GM19328 (cell line): ENCODE data around the gene PPP6R2.
A peak's percentile ranks its signal among the peaks of the same experiment; 100 is the strongest.

Source experiments
- ATAC-seq: cut with Tn5 transposase; IDR thresholded peaks from one replicate; pipeline ENCODE4 v1.9.1; 2021; ENCODE audit warnings: mild to moderate bottlenecking, moderate library complexity; ENCODE audit not compliant: unreplicated experiment

Gene PPP6R2

DNA sequence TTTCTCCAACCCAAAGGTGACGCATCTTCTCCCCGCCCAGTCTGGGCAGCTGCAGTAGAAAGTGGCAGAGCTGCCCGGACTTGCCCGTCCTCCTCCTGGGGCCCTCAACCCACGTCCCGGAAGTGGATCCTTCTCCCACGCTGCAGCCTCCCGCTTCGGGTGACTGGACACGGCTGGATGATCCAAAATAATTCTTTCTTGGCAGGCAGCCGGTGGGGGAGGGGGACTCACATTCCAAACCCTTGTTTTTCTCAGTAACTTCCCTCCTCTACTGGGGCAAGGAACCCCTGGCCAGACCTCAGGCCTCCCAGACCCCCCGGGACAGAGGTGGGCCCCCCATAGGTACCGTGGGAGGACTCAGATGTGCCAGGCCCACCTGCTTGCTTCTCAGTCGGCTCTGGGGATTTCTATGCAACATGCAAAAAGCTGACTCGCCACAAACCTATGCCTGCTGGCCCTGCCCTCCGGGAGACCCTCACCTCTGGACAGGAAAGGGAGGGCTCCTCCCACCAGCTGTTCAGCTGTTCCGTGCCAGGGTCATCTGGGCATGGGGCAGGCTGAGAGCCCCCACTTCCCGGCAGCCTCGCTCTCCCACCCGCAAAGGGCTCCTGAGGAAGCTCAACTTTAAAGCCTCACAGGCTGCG, 37.1 kb upstream of the PPP6R2 start:
- no peak for ATAC-seq

DNA sequence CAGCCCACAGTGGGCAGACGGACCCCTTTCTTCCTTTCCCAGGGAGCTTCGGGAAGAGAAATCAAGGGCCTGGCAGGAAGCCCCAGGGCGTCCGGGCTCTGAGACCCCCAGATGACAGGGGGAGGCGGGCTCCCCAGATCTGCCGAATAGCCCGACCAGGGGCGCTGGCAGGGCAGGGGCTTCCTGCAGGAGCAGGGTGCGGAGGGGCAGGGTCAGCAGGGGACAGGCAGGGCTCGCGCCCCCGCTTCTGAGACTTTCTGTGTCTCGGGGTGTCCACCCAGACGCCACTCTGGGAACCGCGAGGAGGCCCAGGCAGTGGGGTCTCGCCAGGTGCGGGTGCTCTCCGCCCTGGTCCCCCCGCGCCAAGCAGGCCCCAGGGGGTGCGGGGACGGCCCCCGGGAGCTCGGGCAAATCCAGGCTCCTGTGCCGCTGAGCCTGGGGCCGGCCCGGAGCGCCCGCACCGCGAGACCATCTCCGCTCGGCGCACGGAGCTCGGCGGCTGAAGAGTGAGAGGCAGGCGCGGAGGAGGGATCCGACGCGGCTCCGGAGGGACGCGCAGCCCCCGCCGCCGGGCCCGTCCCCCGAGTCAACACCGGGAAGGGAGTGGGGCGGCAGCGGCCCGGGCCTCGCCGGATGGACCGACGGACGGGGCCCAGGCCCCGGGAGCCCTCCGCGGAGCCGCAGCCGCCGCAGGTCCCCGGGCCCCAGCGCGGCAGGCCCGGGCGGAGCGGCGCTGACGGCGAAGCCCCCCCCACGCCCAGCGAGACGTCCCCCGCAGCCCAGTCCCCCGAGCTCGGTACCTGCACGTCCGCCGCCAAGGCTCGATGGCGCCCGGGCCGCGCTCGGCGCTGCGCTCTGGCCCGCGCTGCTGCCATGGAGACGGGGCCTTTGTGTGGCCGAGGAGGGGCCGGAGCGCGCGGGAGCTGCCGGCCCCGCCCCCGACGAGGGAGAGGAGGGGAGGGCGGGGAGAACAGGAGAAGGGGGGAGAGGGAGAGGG, 36.1 kb upstream of the PPP6R2 start, which contains the start of gene PLXNB2:
Gene PLXNB2, minus strand, starts transcription at position 894 of the 997 bp plus-strand sequence. CDS start 17,062 bp downstream, outside the sequence.
- no peak for ATAC-seq

DNA sequence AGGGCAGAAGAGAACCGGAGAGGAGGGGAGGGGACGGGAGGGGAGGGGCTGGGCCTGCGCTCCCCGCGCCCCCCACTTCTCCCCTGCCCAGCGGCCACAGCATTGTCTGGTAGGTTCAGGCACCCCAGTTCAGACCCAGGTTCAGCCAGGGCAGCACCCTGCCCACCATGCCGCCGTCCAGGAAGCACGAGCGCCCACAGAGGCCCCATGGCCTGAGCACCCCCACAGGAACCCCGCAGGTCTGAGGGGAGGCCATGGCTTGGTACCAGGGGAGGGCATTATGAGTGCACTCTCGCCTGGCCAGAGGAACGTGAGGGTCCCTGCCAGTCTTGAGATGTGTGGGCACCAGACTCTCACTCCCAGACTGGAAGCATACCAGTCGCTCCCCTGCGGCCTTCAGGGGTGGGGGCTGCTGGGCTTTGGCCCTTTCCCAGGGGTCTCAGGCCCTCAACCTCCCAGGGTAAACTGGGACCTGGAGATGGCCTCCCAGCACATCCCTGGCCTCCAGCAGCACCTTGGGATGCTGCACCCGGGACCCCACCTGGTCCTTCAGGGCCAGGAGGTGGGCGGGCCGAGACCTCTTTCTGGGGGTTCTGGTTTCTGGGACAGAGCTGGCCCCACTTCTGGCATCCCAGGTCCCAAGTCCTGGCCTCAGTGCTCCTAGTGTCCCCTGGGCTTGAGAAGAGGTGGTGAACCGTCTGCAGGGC, 35.1 kb upstream of the PPP6R2 start:
- no peak for ATAC-seq

DNA sequence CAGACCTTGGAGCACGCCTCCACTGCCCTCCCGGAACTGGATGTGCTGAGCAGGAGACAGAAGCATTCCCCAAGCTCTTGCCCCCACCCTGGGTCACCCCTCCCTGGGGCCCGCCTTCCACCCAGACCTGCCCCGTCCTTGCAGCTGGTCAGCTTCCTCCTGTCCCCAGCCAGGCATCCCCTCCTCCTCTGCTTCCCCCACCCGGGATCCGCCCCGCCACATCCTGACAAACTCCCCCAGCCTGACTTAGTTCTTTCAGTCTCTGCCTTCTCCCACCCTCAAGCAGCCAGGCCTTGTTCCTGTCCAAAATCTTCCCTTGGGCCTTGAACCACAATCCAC, 34.6 kb upstream of the PPP6R2 start:
- ATAC-seq = no peak

DNA sequence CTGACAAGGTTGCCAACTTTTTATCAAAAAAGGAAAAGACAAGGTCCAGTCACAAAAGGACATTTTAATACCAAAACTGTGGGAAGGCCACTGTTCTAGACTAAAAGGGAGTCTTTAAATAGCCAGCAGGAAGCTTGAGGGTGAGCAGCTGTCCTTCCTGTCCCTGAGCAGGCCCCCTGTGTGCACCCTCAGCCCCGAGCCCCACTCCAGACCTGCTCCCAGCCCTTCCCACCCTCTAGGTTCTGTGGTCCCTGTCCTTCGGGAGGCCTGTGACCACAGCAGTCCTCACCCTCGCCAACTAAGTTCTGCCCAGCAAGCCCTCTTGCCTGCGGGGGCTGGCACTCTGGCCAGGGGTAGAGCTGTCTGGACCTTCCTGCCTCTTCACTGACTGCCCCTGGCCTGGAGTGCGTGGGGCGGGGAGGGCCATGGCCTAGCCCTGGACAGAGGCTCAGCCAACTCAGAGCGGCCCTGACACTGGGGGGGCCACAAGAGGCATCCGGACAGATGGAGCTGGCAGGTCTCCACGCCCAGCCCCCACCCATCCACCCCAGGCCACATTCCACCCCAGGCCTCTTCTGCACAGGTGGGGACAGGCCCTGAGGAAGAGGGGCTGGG, 34.0 kb upstream of the PPP6R2 start:
- ATAC-seq = no peak

DNA sequence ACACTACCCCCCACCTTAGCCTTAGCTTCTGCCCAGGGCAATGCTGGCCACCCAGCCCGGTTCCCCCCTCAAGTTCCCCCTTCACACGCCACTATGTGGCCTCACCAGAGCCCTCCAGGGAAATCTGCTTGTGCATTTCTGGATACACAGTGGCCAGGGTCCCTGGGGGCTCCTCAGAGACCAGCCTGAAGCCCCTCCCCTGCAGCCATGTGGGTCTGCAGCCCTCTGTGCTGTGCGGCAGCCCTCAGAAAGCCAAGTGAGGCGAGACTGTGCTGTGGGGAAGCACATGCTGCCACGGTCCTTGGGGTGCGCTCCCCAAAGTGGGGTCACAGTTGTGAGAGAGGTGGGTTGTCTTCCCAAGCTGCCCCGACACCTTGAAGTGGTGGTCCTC, 33.5 kb upstream of the PPP6R2 start:
- ATAC-seq = no peak

DNA sequence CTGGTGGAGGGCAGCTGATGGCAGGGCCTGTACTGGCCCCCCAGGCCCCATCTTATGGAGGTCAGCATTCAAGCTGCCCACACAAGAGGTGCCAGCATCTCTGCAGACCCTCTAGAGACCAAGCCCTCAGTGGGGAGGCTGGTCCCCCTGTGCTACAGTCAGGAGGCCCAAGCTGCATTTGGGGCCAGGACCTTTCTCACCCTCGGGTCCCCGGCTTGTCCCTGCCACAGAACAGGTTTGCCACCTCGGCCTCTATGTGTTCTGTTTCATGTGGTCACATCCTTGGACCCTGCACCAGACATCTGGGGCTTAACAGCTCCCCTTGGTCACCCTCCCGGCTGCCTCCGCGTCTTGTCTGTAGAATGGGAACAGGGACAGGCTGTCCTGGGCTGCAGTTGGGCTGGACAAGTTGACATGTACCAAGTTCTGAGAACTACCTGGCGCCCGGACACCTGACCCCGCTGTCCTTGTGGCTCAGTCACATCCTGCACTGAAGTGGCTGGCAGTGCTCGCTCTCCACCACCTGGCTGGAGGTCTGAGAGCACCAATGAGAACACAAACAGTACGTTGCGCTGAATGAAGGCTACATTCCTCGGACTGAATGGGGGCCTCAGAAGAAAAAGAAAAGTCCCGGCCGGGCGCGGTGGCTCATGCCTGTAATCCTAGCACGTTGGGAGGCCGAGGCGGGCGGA, 33.0 kb upstream of the PPP6R2 start:
- ATAC-seq = no peak

DNA sequence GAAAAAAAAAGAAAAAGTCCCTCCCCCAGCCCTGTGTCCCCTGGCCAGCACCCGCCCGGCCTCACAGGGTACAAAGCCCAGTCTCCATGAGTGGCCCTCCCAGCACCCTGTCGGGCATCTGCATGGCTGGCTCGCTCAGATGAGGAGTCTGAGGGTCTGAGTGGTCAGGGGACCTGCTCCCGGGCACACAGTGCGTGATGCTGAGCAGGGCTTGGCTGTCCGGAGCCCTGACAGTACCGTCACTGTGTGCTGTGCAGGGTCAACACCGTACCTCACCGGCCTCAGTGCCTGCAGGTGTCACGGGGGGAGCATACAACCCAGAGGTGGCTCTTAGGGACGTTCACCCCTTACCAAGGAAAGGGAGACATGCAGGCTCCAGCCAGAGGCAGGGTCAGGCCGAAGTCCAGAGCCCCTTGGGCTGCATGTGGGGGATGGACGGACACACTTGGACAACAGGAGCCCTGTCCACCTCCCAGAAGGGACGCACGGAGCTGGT, 32.1 kb upstream of the PPP6R2 start:
- no peak for ATAC-seq

DNA sequence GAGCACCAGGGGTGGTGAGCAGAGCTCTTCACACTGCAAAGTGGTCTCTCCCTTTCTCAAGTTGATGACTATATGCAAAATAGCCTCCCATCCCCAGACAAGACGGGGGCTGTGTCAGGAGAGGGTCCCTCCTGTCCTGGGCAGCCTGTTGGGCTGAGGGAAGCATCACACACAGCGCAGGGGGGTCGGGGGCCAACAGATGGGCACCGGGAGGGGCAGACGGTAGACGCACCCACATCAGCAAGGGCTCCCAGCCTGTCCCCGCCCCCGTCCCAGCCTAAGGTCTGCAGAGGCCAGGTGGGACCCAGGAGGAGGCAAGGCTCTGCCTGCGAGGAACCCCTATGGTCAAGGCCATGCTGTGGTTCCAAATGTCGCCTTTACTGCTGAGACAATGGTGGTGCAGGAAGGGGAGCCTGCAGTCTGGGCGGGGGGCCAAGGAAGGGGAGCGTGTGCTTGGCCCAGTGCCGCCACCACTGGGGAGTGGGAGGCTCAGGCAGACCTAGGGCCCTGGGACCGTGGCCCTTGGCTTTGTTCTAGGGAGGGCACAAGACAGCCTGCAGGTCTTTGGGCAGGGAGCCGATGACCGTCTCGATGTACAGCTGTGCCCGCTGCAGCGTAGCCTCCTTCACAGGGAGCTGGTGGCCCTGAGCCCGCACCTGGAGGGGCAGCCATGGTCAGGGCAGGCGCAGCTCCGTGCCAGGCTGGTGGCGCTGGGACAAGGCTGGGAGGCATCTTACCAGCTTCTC, 31.3 kb upstream of the PPP6R2 start:
- no peak for ATAC-seq

DNA sequence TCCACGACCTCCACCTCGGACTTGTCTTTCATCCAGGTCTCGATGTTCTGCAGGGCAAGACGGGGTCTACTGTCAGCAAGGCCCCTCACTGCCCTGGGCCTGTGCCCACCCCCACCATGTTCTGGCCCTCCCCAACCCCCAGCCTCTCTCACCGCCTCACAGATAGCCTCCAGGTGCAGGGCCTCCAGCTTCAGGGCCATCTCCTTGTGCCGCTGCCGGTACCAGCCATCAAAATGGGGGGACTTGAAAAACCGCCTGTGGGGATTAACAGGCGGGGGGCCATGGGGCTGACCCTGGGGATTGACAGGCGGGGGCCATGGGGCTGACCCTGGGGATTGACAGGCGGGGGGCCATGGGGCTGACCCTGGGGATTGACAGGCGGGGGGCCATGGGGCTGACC, 30.8 kb upstream of the PPP6R2 start:
- ATAC-seq = no peak

DNA sequence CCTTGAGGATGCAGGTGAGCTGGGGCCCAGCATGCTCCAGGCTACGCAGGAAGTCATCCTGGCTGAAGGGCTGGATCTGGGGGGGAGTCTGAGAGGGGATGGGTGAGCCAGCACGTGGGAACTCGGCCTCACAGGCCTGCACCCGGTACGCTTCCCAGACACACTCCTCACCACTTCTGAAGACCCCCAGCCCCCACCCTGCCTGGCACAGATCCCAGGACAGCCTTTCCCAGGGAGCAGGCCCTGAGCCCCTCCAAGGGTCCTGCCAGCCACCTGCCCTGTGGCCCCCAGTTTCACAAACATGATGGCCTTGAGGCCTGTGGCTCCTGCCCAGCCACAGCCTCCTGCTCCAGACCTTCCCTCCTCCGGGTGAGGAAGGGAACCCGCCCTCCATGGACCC, 30.1 kb upstream of the PPP6R2 start:
- no peak for ATAC-seq

DNA sequence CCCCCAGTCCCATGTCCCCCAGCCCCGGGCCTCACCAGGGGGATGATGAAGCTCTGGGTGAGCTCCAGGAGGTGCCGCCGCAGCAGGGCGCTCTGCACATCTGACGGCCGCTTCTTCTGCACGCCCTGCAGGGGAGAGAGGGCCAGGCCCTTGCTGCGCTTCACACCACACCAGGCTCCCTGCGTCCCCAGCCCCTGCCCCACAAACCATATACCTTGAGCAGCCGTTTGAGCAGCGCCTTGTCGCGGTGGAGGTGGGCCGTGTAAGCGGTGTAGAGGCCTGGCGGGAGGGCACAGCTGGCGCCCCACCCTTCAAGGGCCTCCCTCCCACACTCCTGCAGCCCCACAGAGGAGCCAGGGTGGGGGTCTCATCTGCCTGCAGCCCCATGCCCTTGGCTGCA, 29.5 kb upstream of the PPP6R2 start:
- no peak for ATAC-seq

DNA sequence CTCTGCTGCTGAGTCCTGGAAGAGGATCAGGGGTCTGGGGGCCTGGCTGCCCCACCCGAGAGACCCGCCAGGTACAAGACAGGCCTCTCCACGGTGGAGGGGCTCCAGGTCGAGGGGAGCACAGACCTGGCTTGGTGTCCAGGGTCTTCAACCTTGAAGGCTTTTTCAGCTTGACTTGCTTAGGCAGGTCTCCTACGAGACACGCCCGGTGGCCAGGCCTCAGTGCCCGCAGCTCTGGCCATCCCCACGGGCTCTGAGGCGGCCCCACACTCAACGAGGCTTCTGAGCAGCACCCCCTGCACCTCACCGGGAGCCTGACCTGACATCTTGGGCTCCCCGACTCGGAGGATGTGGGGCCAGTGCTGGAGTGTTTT, 29.1 kb upstream of the PPP6R2 start:
- no peak for ATAC-seq

DNA sequence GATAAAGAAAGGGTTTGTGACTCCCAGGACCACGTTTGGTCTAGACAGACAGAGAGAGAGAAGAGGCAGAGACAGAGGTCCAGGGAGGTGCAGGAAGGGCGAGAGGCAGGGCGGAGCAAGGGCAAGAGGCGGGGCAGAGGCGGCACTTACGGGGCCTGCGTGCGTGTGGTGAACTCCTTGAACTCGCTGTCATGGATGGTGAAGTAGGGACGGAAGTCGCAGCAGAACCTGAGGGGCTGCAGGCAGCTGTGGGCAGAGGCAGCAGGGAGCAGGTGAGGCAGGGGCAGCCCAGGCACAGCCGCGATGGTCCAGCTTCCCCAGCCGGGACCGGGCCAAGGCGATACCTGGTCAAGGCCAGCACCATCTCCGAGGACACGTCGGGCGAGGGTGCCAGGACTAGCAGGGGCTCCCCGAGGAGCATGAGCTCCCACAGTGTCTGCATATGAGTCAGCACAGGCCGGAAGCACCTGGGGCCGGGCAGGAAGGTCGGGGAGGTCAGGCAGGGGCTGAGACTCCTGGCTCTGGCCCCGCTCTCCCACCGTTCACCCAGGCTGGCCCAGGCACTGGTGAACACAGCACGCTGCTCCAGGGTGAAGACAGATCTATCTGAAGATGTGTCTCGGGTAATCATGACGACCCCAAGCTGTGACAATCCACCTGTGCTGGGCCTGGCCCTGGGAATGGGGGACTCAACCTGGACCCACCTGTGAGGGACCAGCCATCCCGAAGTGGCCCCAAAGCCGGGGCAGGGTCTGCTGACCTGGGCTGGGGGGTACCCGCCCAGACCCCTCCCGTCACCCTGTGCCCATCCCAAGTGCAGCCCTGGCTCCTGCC, 28.5 kb upstream of the PPP6R2 start:
- ATAC-seq = peak; percentile 80

DNA sequence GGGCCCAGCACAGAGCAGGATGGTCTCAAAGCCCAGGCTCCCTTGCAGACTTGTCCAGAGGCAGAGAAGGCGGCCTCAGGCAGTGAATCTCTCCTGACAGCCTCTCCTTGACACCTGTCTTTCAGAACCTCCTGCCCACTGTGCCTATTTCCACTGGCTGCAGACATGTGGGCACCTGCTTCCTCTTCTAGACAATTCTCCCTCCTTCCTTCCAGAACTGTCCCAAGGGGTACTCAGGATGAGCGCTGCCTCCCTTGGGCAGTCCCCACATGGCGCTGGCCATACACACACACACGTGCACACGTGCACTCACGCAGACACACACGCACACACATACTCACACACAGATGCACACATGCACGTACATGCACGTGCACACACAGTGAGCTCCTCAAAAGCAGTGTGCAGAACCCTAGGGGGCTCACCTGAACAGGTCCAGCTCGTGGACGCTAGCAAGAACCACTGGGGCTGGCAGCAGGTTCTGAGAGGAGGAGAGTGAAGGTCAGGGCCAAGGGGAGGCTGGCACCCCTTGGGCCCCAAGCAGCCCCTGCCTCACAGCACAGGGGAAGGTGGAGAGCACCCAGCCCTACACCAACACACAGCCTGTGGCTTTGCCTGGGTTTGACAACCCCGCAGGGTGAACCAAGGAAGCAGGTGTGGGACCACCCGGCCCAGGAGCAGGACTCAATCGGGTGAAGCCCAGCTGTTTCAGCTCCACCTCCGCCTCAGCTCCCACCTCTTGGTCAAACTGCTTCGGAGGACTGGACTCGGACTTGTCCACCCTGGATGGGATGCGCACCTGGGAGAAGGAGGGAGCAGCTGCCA, 27.6 kb upstream of the PPP6R2 start:
- no peak for ATAC-seq

DNA sequence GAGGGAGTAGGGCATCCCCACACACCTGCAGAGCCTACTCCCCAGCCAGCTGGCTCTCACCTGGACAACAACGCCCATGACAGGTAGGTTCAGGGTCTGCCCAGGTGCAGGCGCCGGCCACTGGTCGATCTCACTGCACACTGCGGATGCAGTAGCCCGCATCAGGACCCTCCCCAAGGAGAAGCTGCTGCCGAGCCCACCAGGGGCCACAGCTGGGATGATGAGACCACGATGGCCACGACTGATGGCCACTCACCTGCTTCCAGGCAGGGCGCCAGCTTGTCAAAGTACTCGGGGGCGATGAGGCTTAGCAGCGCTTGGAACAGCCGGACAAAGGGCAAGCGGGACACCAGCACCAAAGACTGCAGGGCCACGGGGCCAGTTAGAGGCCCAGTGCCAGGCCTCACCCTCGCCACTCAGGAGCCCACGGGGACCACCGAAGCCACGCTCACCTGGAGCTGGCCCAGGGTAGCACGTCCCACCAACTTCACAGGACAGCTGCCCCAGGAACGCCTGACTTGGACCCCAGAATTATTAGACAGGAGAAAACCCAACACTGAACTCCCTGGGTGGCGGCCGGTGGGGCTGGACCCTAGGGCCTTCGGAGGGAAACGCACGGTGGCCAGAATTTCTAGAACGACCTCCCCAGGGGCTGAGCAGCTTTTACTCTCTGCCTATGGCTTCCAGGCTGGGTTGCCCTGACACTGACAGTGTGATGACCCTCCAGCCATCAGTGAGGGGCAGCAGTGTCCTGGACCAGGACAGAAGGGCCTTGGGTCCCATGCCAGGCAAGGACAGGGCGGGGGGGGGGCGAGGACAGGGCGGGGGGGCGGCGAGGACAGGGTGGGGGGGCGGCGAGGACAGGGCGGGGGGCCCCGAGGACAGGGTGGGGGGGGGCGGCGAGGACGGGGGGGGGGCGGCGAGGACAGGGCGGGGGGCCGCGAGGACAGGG, 26.7 kb upstream of the PPP6R2 start:
- no peak for ATAC-seq

DNA sequence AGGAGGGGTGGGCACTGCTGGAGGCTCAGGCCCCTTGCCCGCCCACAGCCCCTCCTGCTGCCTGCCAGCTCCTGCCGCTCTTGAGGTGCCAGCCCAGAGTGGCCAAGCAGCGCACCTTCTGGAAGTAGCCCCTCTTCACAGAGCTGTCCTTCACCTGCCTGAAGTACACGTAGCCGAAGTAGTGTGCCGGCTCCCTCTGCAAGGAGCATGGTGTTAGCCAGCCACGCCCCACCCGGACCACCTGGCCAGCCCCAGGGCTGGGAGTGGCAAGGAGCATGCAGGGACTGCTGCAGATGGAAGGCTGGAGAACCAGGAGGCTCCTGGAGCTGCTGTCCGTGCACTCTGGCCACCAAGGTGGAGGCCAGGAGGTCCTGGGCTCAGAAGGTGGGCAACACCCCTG, 25.9 kb upstream of the PPP6R2 start:
- ATAC-seq = no peak
